ENCODE results near the gene RMC1. TPM values are rescaled to one million over a fixed set of nuclear protein-coding genes. Genes with fewer than 3 reads are reported as not detected.

Gene RMC1
- total and polyA plus RNA-seq, 2 of the 13 experiments (the other 11 are each of a cell fraction or from before 2014, with no cell fraction given): 9.4 to 19.5 TPM

DNA sequence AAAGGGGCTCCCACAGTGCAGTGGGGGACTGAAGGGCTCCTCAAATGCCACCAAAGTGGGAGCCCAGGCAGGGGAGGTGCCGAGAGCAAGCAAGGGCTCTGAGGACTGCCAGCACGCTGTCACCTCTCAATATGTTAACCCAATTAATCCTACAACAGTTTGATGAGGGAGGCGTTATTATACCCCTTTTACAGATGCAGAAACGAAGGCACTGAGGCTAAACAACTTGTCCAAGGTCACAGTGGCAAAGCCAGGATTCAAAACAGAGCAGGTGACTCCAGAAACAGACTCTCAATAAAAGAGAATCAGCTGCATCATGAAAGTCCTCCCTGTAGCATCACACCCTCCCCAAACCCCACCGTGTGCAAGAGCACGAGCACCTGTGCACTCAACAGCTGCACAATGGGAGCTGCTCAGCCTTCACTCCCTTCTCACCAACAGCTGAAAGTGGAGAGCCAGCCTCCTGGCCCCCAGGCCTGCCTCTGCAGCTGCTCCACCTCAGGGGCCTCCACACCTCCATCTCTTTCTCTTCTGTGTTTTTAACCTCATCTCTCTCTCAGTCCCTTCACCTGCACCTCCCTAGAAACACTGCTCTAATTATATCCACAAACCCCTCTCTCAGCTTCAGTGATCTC is 74.9 kb downstream of the RMC1 start (continued):
- no peak for TF ChIP-seq PAF1 (CRISPR knock-in tag; IDR thresholded peaks at IDR 0.05)
- TF ChIP-seq ZNF629 (CRISPR knock-in tag; conservative IDR thresholded peaks at IDR 0.05): peak; percentile 78
- TF ChIP-seq ZNF30 (CRISPR knock-in tag; IDR thresholded peaks at IDR 0.05): no peak
- no peak for TF ChIP-seq ESRRA (CRISPR knock-in tag; IDR thresholded peaks at IDR 0.05; ENCODE audit: low read depth)
- no peak for TF ChIP-seq FOXJ3 (CRISPR knock-in tag; IDR thresholded peaks at IDR 0.05; ENCODE audit: borderline replicate concordance)

- no peaks in the 10 kb centered on the region for H3K9me3 ChIP-seq (ENCODE audit: low read length)
- H3K79me2 ChIP-seq (ENCODE audit: insufficient read depth, low read length): peaks cover 79% of the 10 kb centered on the region
- ATAC-seq: no peak
- in situ Hi-C loops (cut with HindIII; ENCODE audit: extremely low pct_ligation_motif_present, low pct_unique_long_range_greater_than_20kb): no loop called here
- ChIA-PET CTCF (ENCODE audit: low intra/inter-chr PET ratio, low total read pairs) (no interaction called here), POLR2A (interaction anchor here (1.9 kb wide), 1 partner anchor 9 kb away, joined by 7 read pairs; no protein-coding TSS in a partner anchor)
- WGBS (ENCODE audit: low lambda C conversion rate): 88% methylated on average over 8 of the region's 8 CpGs
- H2AFZ ChIP-seq (ENCODE audit: low read length): no peak overlapping the region
- H3K27ac ChIP-seq (ENCODE audit: extremely low read length, insufficient read depth, low read length): no peak overlapping the region
- no peak overlapping the region for H3K9ac ChIP-seq (ENCODE audit: insufficient read depth, low read depth, low read length)
- peaks cover 42% of the 10 kb centered on the region for H4K20me1 ChIP-seq (ENCODE audit: insufficient read depth, low read length)
- no peaks in the 10 kb centered on the region for H3K27me3 ChIP-seq (ENCODE audit: control insufficient read depth in 1 of 2, insufficient read depth in 2 of 2, low read length in 2 of 2)
- H3K4me1 ChIP-seq (ENCODE audit: insufficient read depth, low read length): peaks cover 84% of the 10 kb centered on the region
- H3K4me3 ChIP-seq (replicated peaks in 1 of 3; ENCODE audit: insufficient read depth in 1 of 3, low read depth in 2 of 3, low read length in 3 of 3): no peak overlapping the region
- no peak overlapping the region for H3K4me2 ChIP-seq (ENCODE audit: low read depth, low read length)
- DNase-seq (ENCODE audit: low spot score): no peak
- intact Hi-C loops (cut with micrococcal nuclease; ENCODE audit: unreplicated experiment): no loop called here
- BruUV-seq (replicated peaks): no TSS peak
- no peak for FAIRE-seq
- peaks cover 16 to 43% of the 10 kb centered on the region in 2 experiments for H3K36me3 ChIP-seq (replicated peaks in 1 of 2; ENCODE audit: control insufficient read depth in 1 of 2, insufficient read depth in 2 of 2, low read length in 2 of 2)
- TF ChIP-seq ZBED4 (CRISPR knock-in tag; IDR thresholded peaks at IDR 0.05; ENCODE audit: borderline replicate concordance) (no peak), ZNF3 (CRISPR knock-in tag; IDR thresholded peaks at IDR 0.05) (no peak), TBP (CRISPR knock-in tag; IDR thresholded peaks at IDR 0.05) (no peak), ZMYM4 (CRISPR knock-in tag; IDR thresholded peaks at IDR 0.05) (no peak), MEIS1 (CRISPR knock-in tag; IDR thresholded peaks at IDR 0.05; ENCODE audit: borderline replicate concordance) (no peak), NR3C1 (CRISPR knock-in tag; IDR thresholded peaks at IDR 0.05) (no peak), ZNF776 (CRISPR knock-in tag; IDR thresholded peaks at IDR 0.05) (no peak), ZNF263 (CRISPR knock-in tag; IDR thresholded peaks at IDR 0.05) (no peak), SALL2 (CRISPR knock-in tag; IDR thresholded peaks at IDR 0.05) (no peak), ZNF788 (CRISPR knock-in tag; IDR thresholded peaks at IDR 0.05; ENCODE audit: borderline replicate concordance) (no peak), TEF (CRISPR knock-in tag; IDR thresholded peaks at IDR 0.05) (no peak)
- TF ChIP-seq, protein P1, sequence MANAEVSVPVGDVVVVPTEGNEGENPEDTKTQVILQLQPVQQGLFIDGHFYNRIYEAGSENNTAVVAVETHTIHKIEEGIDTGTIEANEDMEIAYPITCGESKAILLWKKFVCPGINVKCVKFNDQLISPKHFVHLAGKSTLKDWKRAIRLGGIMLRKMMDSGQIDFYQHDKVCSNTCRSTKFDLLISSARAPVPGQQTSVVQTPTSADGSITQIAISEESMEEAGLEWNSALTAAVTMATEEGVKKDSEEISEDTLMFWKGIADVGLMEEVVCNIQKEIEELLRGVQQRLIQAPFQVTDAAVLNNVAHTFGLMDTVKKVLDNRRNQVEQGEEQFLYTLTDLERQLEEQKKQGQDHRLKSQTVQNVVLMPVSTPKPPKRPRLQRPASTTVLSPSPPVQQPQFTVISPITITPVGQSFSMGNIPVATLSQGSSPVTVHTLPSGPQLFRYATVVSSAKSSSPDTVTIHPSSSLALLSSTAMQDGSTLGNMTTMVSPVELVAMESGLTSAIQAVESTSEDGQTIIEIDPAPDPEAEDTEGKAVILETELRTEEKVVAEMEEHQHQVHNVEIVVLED (CRISPR knock-in tag; IDR thresholded peaks at IDR 0.05; ENCODE audit: borderline replicate concordance): no peak
These were observed 75.8 kb downstream of the RMC1 start for GRCh38 chr18:23578891-23579653.

Data from HepG2 (cell line).